ENCODE measurements around the gene CELF4.

DNA sequence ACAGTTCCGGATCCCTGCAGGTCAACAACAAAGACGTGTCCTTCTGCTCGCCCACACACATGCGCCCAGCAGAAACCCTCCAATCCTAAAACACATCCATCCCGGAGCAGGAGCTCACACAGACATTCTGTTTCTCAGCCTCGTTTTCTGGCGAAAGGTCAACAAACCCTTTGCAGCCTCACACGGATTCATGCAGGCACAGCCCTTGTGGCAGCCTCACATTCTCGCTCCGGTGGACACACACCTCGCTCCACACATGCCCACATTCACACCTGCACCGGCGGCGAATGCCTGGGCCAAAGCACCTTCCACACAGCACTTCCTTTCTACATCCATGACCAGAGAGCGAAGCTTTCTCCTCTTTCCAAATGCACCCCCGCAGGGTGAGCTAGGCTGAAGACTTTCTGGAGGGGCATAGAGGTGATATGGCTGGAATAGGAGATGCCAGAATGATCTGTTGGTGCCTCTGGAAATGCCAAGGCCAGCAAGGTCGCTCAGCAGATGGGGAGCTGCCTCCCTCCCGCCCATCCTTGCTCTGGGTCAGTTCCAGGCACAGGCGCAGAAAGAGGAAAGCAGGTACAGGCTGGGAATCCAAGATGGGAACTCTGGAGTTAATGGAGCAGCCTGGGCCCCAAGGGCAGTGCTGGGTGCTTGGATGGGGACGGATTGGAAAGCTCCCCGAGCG, 88.8 kb downstream of the CELF4 start:
- TF ChIP-seq POLR2AphosphoS5 (IDR thresholded peaks at IDR 0.05): no peak
- TF ChIP-seq POLR2A (IDR thresholded peaks at IDR 0.05): no peak
- TF ChIP-seq, protein P1, sequence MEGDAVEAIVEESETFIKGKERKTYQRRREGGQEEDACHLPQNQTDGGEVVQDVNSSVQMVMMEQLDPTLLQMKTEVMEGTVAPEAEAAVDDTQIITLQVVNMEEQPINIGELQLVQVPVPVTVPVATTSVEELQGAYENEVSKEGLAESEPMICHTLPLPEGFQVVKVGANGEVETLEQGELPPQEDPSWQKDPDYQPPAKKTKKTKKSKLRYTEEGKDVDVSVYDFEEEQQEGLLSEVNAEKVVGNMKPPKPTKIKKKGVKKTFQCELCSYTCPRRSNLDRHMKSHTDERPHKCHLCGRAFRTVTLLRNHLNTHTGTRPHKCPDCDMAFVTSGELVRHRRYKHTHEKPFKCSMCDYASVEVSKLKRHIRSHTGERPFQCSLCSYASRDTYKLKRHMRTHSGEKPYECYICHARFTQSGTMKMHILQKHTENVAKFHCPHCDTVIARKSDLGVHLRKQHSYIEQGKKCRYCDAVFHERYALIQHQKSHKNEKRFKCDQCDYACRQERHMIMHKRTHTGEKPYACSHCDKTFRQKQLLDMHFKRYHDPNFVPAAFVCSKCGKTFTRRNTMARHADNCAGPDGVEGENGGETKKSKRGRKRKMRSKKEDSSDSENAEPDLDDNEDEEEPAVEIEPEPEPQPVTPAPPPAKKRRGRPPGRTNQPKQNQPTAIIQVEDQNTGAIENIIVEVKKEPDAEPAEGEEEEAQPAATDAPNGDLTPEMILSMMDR (IDR thresholded peaks at IDR 0.05): no peak

Measured in breast epithelium (tissue), 3 donors.